Nasal cavity respiratory epithelium epithelial cell of viscerocranial mucosa (primary cell): ENCODE results near the gene RECQL. TPM values are rescaled to one million over a fixed set of nuclear protein-coding genes. Genes with fewer than 3 reads are reported as not detected.

ENCODE experiments used
- total RNA-seq: library from RNA; depleted of rRNA; stranded (reverse); fragments of >200 nt; gene quantifications from 2 replicates; pipeline ENCODE4 v1.2.3, GENCODE V29; 2014

Gene RECQL
- 37.9 and 52.5 TPM in 2 replicates for total RNA-seq

GRCh38 chr12:21501258-21502163 is at the start of gene RECQL, which contains the start of gene GOLT1B:
Gene RECQL, minus strand, starts transcription at chr12:21501635. Its CDS starts 2,065 bp downstream, at chr12:21499570.
Gene GOLT1B, plus strand, starts transcription at chr12:21501789. Its CDS starts 135 bp downstream, at chr12:21501924.

GRCh38 chr12:21526053-21526452 is 24.6 kb upstream of the RECQL start, which contains the start of gene SPX:
Gene SPX, plus strand, starts transcription at chr12:21526296. Its CDS starts 177 bp downstream, at chr12:21526473.

Other genes starting within 250 kb of the RECQL start
- not detected in 2 replicates for gene SLCO1A2, start 166.7 kb downstream of the RECQL start, total RNA-seq
- gene IAPP, start 128.7 kb downstream of the RECQL start, total RNA-seq: not detected in 2 replicates
- 31.1 and 35.7 TPM in 2 replicates for gene PYROXD1, start 64.0 kb downstream of the RECQL start, total RNA-seq
- 46.9 and 72.5 TPM in 2 replicates for gene GOLT1B, start 154 bp upstream of the RECQL start, total RNA-seq
- gene SPX, start 24.7 kb upstream of the RECQL start, total RNA-seq: 0.21 and 0.68 TPM in 2 replicates
- not detected in 2 replicates for gene GYS2, start 103.2 kb upstream of the RECQL start, total RNA-seq
- 574 and 582 TPM in 2 replicates for gene LDHB, start 156.2 kb upstream of the RECQL start, total RNA-seq